DND-41 (cell line): ENCODE data around the gene ATXN2.

Experiments used
- EZH2 ChIP-seq: IDR thresholded peaks from 3 replicates; pipeline ENCODE4 v1.6.1; 2012; ENCODE audit warnings: borderline replicate concordance, low read depth, mild to moderate bottlenecking, moderate library complexity, low read length, inconsistent platforms; ENCODE audit not compliant: severe bottlenecking
- TF ChIP-seq, protein P1 (sequence below): IDR thresholded peaks from 2 replicates; pipeline ENCODE4 v1.5.1; 2012; ENCODE audit warnings: borderline replicate concordance, low read length, moderate library complexity, mild to moderate bottlenecking; ENCODE audit not compliant: poor library complexity, severe bottlenecking; ENCODE audit errors: extremely low read depth

DNA sequence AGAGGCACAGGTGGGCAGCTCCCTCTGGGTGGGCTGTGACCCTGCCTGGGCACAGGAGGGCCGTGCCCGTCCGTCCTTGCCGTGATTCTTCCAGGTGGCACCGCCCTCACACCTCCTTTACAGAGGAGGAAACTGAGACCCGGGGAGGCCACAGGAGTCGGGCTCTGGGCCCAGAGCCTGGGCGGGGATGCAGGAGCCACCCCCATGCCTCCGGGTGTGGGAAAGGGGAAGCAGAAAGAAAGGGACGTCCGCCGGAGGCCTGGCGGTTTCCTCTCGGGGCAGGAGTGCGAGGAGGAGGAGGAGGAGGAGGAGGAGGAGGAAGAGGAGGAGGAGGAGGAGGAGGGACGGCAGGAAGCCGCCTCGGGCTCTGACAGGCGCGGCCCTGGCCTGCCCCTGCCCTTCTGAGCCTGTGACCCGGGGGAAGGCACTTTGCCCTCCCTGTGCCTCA lies 170.4 kb downstream of the ATXN2 start:
- TF ChIP-seq, protein P1, sequence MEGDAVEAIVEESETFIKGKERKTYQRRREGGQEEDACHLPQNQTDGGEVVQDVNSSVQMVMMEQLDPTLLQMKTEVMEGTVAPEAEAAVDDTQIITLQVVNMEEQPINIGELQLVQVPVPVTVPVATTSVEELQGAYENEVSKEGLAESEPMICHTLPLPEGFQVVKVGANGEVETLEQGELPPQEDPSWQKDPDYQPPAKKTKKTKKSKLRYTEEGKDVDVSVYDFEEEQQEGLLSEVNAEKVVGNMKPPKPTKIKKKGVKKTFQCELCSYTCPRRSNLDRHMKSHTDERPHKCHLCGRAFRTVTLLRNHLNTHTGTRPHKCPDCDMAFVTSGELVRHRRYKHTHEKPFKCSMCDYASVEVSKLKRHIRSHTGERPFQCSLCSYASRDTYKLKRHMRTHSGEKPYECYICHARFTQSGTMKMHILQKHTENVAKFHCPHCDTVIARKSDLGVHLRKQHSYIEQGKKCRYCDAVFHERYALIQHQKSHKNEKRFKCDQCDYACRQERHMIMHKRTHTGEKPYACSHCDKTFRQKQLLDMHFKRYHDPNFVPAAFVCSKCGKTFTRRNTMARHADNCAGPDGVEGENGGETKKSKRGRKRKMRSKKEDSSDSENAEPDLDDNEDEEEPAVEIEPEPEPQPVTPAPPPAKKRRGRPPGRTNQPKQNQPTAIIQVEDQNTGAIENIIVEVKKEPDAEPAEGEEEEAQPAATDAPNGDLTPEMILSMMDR = no peak
- no peak for TF ChIP-seq EZH2
